Natural killer cell (primary cell): ENCODE measurements around the gene SDC4. TPM values are rescaled to one million over a fixed set of nuclear protein-coding genes. Genes with fewer than 3 reads are reported as not detected.

Experiments used
- ATAC-seq, 3 donors: fragments of 150-1000 bp in 2 of 3; fragments of 200-7000 bp in 1 of 3; cut with Tn5 transposase; 1 replicate in 1 of 3; 2 replicates in 2 of 3; pipeline ENCODE4 v1.10.0; 2021; ENCODE audit warnings: mild to moderate bottlenecking in 2 of 3, moderate library complexity in 2 of 3
- DNase-seq, 2 donors: peaks; one replicate each; pipeline versions ENCODE4 v3.0.0 to v3.0.0-alpha.2; 2013 to 2021; ENCODE audit warnings: mixed read lengths in 1 of 2
- H3K27ac ChIP-seq: one replicate; pipeline ENCODE4 v1.5.1; 2013; ENCODE audit warnings: mild to moderate bottlenecking, low read length
- H3K27me3 ChIP-seq: one replicate; pipeline ENCODE4 v1.6.1; 2013; ENCODE audit warnings: low read length; ENCODE audit not compliant: control insufficient read depth, insufficient read depth
- H3K36me3 ChIP-seq: one replicate; pipeline ENCODE4 v1.6.1; 2013; ENCODE audit warnings: low read length; ENCODE audit not compliant: control insufficient read depth, insufficient read depth
- H3K4me1 ChIP-seq: one replicate; pipeline ENCODE4 v1.6.1; 2013; ENCODE audit warnings: low read length; ENCODE audit not compliant: control insufficient read depth, insufficient read depth
- H3K4me3 ChIP-seq: one replicate; pipeline ENCODE4 v1.5.1; 2013; ENCODE audit warnings: low read length
- H3K9me3 ChIP-seq: one replicate; pipeline ENCODE4 v1.6.1; 2013; ENCODE audit warnings: low read length; ENCODE audit not compliant: control insufficient read depth, insufficient read depth
- H3K27ac Mint-ChIP-seq, 2 donors: one replicate each; pipeline ENCODE4 v1.8.0; 2022; ENCODE audit warnings: mild to moderate bottlenecking in 2 of 2, mixed read lengths in 2 of 2, moderate library complexity in 1 of 2
- H3K27me3 Mint-ChIP-seq, 2 donors: one replicate each; pipeline ENCODE4 v1.8.0; 2022; ENCODE audit warnings: low read depth in 2 of 2, mixed read lengths in 2 of 2
- H3K36me3 Mint-ChIP-seq: one replicate; pipeline ENCODE4 v1.8.0; 2022; ENCODE audit warnings: mixed read lengths
- H3K4me1 Mint-ChIP-seq, 2 donors: one replicate each; pipeline ENCODE4 v1.8.0; 2022; ENCODE audit warnings: mixed read lengths in 2 of 2
- H3K4me3 Mint-ChIP-seq: one replicate; pipeline ENCODE4 v1.8.0; 2022; ENCODE audit warnings: mild to moderate bottlenecking, moderate library complexity, mixed read lengths
- H3K9me3 Mint-ChIP-seq, 2 donors: one replicate each; pipeline ENCODE4 v1.8.0; 2022; ENCODE audit warnings: mixed read lengths in 2 of 2
- CTCF ChIP-seq: fragments of 200-600 bp; IDR thresholded peaks from one replicate; pipeline ENCODE4 v1.8.0; 2022; ENCODE audit warnings: antibody characterized with exemption
- WGBS: methylation state at CpG from one replicate; pipeline ENCODE4 v1.1.7; 2013; ENCODE audit warnings: missing lambda C conversion rate; ENCODE audit not compliant: insufficient coverage; 5-methylcytosine and 5-hydroxymethylcytosine counted together
- intact Hi-C: fragments of 100-400 bp; cut with micrococcal nuclease; formaldehyde crosslinking; loops from one replicate; pipeline ENCODE4 v1.14.2; 2022
- total RNA-seq, 4 donors: library from RNA; stranded (reverse); fragments of 120-200 nt in 1 of 4; gene quantifications; one replicate each; pipeline versions ENCODE4 v1.2.3 to v1.2.4, GENCODE V29; 2013 to 2022

The SDC4 gene
- total RNA-seq, 3 donors from 2014 or later (not counting 1 experiment from before 2014, with no cell fraction given), result 0.45 to 1.8 (median 1.5) TPM

- Histone ChIP-seq H3K4me1 (peaks cover 26% of the 10 kb centered on the region), H3K4me3 (peak overlapping the region; percentile 51), H3K36me3 (peaks cover under 1% of the 10 kb centered on the region), H3K9me3 (no peaks in the 10 kb centered on the region), H3K27me3 (no peaks in the 10 kb centered on the region), H3K27ac (peak overlapping the region; percentile 81)
- TF ChIP-seq CTCF, result peak; percentile 85
- no peaks in the 10 kb centered on the region for H3K27me3 Mint-ChIP-seq
- WGBS, result 3% methylated on average over 32 of the region's 38 CpGs
- peak; percentile 84 to 88 (median 84) for ATAC-seq
- no peaks in the 10 kb centered on the region for H3K9me3 Mint-ChIP-seq
- H3K4me3 Mint-ChIP-seq, result peak overlapping the region; percentile 85
- DNase-seq, result peak; percentile 80 to 95
- H3K4me1 Mint-ChIP-seq, result peaks cover 15 to 25% of the 10 kb centered on the region in 2 donors
- intact Hi-C loops, result loop anchor here (1.0 kb wide), 2 partner anchors 10 to 64 kb away; partner anchors contain the start of gene SYS1
- peak overlapping the region; percentile 84 to 93 for H3K27ac Mint-ChIP-seq
- no peaks in the 10 kb centered on the region for H3K36me3 Mint-ChIP-seq
Measured at GRCh38 chr20:45373353-45374100, 25.3 kb upstream of the SDC4 start.

DNA sequence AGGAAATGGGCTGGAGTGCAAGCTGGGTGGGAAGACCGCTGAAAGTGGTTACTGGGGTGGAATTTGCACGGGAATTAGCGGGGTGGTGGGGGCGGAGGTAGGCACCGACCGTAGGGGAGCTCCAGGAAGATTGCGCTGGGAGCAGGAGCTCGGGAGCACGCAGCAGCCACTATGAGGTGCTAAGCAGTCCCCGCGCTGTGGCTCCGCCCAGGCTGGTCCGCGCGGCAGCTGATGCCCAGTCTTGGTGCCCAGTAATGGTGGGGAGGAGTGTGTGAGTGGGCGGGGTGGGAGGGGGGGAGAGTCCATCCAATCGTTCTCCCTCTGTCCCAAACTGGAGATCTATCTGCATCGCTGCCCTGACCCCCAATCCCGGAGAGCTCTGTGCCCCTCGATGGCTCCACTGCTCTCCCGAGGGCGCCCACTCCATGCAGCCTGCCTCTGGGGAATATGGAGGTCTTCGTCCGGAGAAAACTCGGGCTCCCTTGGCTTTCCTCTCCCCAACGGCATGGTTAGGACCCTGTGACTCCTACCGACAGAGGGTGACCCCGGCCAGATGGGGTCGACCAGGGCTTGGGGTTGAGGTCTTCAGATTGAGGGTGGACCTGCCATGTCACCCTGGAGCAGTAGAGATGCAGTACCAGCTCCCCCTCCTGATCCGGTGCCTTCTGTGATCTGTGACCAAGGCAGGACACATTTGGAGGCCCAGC lies 24.6 kb upstream of the SDC4 start:
- Mint-ChIP-seq H3K4me1 (peaks cover 22 to 32% of the 10 kb centered on the region in 2 donors), H3K27me3 (no peaks in the 10 kb centered on the region), H3K27ac (peak overlapping the region; percentile 84 to 93), H3K9me3 (no peaks in the 10 kb centered on the region), H3K4me3 (peak overlapping the region; percentile 85), H3K36me3 (peaks cover 7% of the 10 kb centered on the region)
- H3K27ac ChIP-seq, result peak overlapping the region; percentile 81
- DNase-seq (no peak), ATAC-seq (no peak)
- WGBS, result 49% methylated on average over 30 of the region's 30 CpGs
- no peak overlapping the region for H3K4me3 ChIP-seq
- H3K36me3 ChIP-seq, result peaks cover 7% of the 10 kb centered on the region
- no peaks in the 10 kb centered on the region for H3K27me3 ChIP-seq
- TF ChIP-seq CTCF, result no peak
- H3K9me3 ChIP-seq, result no peaks in the 10 kb centered on the region
- H3K4me1 ChIP-seq, result peaks cover 32% of the 10 kb centered on the region
- intact Hi-C loops, result loop anchor here (1.0 kb wide), 2 partner anchors 9 to 65 kb away; partner anchors contain the start of gene SYS1

DNA sequence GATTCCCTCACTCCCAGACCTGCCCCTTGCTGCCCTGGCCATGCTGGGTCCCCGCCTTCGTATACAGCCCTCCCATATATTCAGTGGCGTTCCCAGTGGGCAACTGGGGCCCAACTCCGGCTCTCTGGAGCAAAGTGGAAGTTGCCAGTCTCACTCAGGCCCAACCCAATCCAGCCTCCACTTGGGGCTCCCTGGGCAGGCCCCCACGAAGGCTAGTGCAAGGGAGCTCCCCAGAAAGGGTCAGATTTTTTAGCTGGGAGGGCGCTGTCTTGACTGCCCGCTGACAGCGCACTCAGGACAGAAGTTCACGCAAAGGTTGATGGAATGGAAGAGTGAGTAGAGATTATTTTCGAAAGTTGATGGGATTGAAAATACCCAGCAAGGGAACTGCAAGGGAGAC lies 24.0 kb upstream of the SDC4 start:
- ATAC-seq, result no peak
- Mint-ChIP-seq H3K27ac (peak overlapping the region; percentile 84 to 93), H3K9me3 (no peaks in the 10 kb centered on the region), H3K4me3 (peak overlapping the region; percentile 76), H3K4me1 (peaks cover 27 to 35% of the 10 kb centered on the region in 2 donors), H3K36me3 (peaks cover 9% of the 10 kb centered on the region), H3K27me3 (no peaks in the 10 kb centered on the region)
- 95% methylated on average over 10 of the region's 10 CpGs for WGBS
- no peak for TF ChIP-seq CTCF
- H3K4me3 ChIP-seq, result no peak overlapping the region
- H3K36me3 ChIP-seq, result peaks cover 12% of the 10 kb centered on the region
- intact Hi-C loops, result no loop called here
- H3K9me3 ChIP-seq, result no peaks in the 10 kb centered on the region
- DNase-seq, result no peak
- peaks cover 38% of the 10 kb centered on the region for H3K4me1 ChIP-seq
- H3K27ac ChIP-seq, result no peak overlapping the region
- no peaks in the 10 kb centered on the region for H3K27me3 ChIP-seq
